Neural cell (in vitro differentiated cells): ENCODE measurements around the gene DGKD. TPM values are rescaled to one million over a fixed set of nuclear protein-coding genes. Genes with fewer than 3 reads are reported as not detected.

Experiments used
- H2AFZ ChIP-seq: fragments of 200-600, 300-800 bp; sonication (generic), shearing (Covaris generic); 2 replicates; pipeline ENCODE4 v1.6.0; 2014; ENCODE audit warnings: low read depth, mild to moderate bottlenecking, antibody characterized with exemption, low read length, moderate library complexity
- H3F3A ChIP-seq: fragments of 200-600 bp; shearing (Covaris generic); 2 replicates; pipeline ENCODE4 v1.6.1; 2016; ENCODE audit warnings: mild to moderate bottlenecking, moderate library complexity, mixed read lengths, antibody characterized with exemption, low read length; ENCODE audit not compliant: insufficient read depth, poor library complexity, severe bottlenecking
- H3K27ac ChIP-seq: fragments of 200-600, 300-800 bp; sonication (generic), shearing (Covaris generic); 2 replicates; pipeline ENCODE4 v1.5.1; 2014; ENCODE audit warnings: mild to moderate bottlenecking, low read length, moderate library complexity
- H3K27me3 ChIP-seq: fragments of 300-800, 200-600 bp; sonication (generic), shearing (Covaris generic); 2 replicates; pipeline ENCODE4 v1.6.0; 2014; ENCODE audit warnings: mild to moderate bottlenecking, low read depth, low read length, moderate library complexity; ENCODE audit not compliant: insufficient read depth
- H3K36me3 ChIP-seq: fragments of 300-800, 200-600 bp; sonication (generic), shearing (Covaris generic); 2 replicates; pipeline ENCODE4 v1.5.1; 2014; ENCODE audit warnings: mild to moderate bottlenecking, antibody characterized with exemption, low read length, moderate library complexity; ENCODE audit not compliant: insufficient read depth
- H3K4me2 ChIP-seq: fragments of 300-800, 200-600 bp; sonication (generic), shearing (Covaris generic); 2 replicates; pipeline ENCODE4 v1.6.0; 2014; ENCODE audit warnings: mild to moderate bottlenecking, low read length
- H3K4me3 ChIP-seq: fragments of 300-800, 200-600 bp; sonication (generic), shearing (Covaris generic); 2 replicates; pipeline ENCODE4 v1.5.1; 2014; ENCODE audit warnings: mild to moderate bottlenecking, low read length, moderate library complexity
- H3K79me2 ChIP-seq: fragments of 200-600 bp; shearing (Covaris generic); replicated peaks from 2 replicates; pipeline ENCODE4 v1.6.0; 2014; ENCODE audit warnings: mild to moderate bottlenecking, low read length, moderate library complexity; ENCODE audit not compliant: insufficient read depth
- H3K9ac ChIP-seq: fragments of 300-800, 200-600 bp; sonication (generic), shearing (Covaris generic); 2 replicates; pipeline ENCODE4 v1.6.1; 2016; ENCODE audit warnings: mild to moderate bottlenecking, low read length, mixed read lengths
- H3K9me2 ChIP-seq: fragments of 200-600 bp; shearing (Covaris generic); 2 replicates; pipeline ENCODE4 v1.6.1; 2016; ENCODE audit warnings: mild to moderate bottlenecking, low read length, mixed read lengths; ENCODE audit not compliant: insufficient read depth
- H3K9me3 ChIP-seq: fragments of 200-600, 300-800 bp; sonication (generic), shearing (Covaris generic); 2 replicates; pipeline ENCODE4 v1.6.1; 2016; ENCODE audit warnings: mild to moderate bottlenecking, mixed run types, low read length, moderate library complexity, mixed read lengths
- H4K20me1 ChIP-seq: fragments of 200-600 bp; shearing (Covaris generic); 2 replicates; pipeline ENCODE4 v1.6.1; 2016; ENCODE audit warnings: mild to moderate bottlenecking, mixed run types; ENCODE audit not compliant: insufficient read depth
- CTCF ChIP-seq: fragments of 450-650 bp; IDR thresholded peaks from 2 replicates; pipeline ENCODE4 v1.5.1; 2014; ENCODE audit warnings: antibody characterized with exemption, mild to moderate bottlenecking, moderate library complexity; ENCODE audit not compliant: poor library complexity, severe bottlenecking
- EP300 ChIP-seq: fragments of 450-650 bp; conservative IDR thresholded peaks from 2 replicates; pipeline ENCODE4 v1.6.1; 2014; ENCODE audit warnings: antibody characterized with exemption, mild to moderate bottlenecking, moderate library complexity; ENCODE audit not compliant: poor library complexity, severe bottlenecking
- EZH2 ChIP-seq: fragments of 200-600, 300-800 bp; shearing (Covaris generic), sonication (generic); IDR thresholded peaks from 2 replicates; pipeline ENCODE4 v1.6.1; 2014; ENCODE audit warnings: antibody characterized with exemption, low read length, borderline replicate concordance, mild to moderate bottlenecking; ENCODE audit not compliant: insufficient read depth, poor library complexity, severe bottlenecking
- MXI1 ChIP-seq: fragments of 450-650 bp; conservative IDR thresholded peaks from 2 replicates; pipeline ENCODE4 v1.6.1; 2014; ENCODE audit warnings: antibody characterized with exemption, mild to moderate bottlenecking; ENCODE audit not compliant: poor library complexity, severe bottlenecking
- POLR2AphosphoS5 ChIP-seq: IDR thresholded peaks from 2 replicates; pipeline ENCODE4 v1.6.1; 2012
- RAD21 ChIP-seq: fragments of 450-650 bp; conservative IDR thresholded peaks from 2 replicates; pipeline ENCODE4 v1.6.1; 2014; ENCODE audit warnings: antibody characterized with exemption, mild to moderate bottlenecking, moderate library complexity
- SMC3 ChIP-seq: fragments of 450-650 bp; conservative IDR thresholded peaks from 2 replicates; pipeline ENCODE4 v1.6.1; 2014; ENCODE audit warnings: antibody characterized with exemption, mild to moderate bottlenecking, moderate library complexity; ENCODE audit not compliant: poor library complexity
- TAF1 ChIP-seq: IDR thresholded peaks from 2 replicates; pipeline ENCODE4 v1.6.1; 2012; ENCODE audit warnings: low read depth
- polyA plus RNA-seq: library from polyadenylated mRNA; depleted of rRNA; stranded (reverse); fragments of >200 nt; gene quantifications from 2 replicates; pipeline ENCODE4 v1.2.3, GENCODE V29; 2014
- TF ChIP-seq, protein P1 (sequence below): IDR thresholded peaks from 2 replicates; pipeline ENCODE4 v1.6.1; 2012; ENCODE audit warnings: borderline replicate concordance

The DGKD gene
- polyA plus RNA-seq, 1 donor from 2014 or later, result 36.4 TPM

- Histone ChIP-seq H3K4me2 (peak overlapping the region; percentile 72), H3K36me3 (no peaks in the 10 kb centered on the region), H3F3A (no peaks in the 10 kb centered on the region), H3K27me3 (peaks cover 3% of the 10 kb centered on the region), H3K9me3 (no peaks in the 10 kb centered on the region), H3K27ac (no peak overlapping the region), H3K9me2 (no peaks in the 10 kb centered on the region), H3K79me2 (peaks cover 16% of the 10 kb centered on the region), H4K20me1 (no peaks in the 10 kb centered on the region), H2AFZ (no peak overlapping the region), H3K9ac (no peak overlapping the region), H3K4me3 (peak overlapping the region; percentile 85)
- no peak for TF ChIP-seq EP300
- no peak for TF ChIP-seq TAF1
- TF ChIP-seq EZH2, result no peak
- TF ChIP-seq MXI1, result no peak
- no peak for TF ChIP-seq POLR2AphosphoS5
- no peak for TF ChIP-seq SMC3
- TF ChIP-seq, protein P1, sequence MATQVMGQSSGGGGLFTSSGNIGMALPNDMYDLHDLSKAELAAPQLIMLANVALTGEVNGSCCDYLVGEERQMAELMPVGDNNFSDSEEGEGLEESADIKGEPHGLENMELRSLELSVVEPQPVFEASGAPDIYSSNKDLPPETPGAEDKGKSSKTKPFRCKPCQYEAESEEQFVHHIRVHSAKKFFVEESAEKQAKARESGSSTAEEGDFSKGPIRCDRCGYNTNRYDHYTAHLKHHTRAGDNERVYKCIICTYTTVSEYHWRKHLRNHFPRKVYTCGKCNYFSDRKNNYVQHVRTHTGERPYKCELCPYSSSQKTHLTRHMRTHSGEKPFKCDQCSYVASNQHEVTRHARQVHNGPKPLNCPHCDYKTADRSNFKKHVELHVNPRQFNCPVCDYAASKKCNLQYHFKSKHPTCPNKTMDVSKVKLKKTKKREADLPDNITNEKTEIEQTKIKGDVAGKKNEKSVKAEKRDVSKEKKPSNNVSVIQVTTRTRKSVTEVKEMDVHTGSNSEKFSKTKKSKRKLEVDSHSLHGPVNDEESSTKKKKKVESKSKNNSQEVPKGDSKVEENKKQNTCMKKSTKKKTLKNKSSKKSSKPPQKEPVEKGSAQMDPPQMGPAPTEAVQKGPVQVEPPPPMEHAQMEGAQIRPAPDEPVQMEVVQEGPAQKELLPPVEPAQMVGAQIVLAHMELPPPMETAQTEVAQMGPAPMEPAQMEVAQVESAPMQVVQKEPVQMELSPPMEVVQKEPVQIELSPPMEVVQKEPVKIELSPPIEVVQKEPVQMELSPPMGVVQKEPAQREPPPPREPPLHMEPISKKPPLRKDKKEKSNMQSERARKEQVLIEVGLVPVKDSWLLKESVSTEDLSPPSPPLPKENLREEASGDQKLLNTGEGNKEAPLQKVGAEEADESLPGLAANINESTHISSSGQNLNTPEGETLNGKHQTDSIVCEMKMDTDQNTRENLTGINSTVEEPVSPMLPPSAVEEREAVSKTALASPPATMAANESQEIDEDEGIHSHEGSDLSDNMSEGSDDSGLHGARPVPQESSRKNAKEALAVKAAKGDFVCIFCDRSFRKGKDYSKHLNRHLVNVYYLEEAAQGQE, result no peak
- no peak for TF ChIP-seq CTCF
- TF ChIP-seq RAD21, result no peak
These were observed 1.6 kb downstream of the DGKD start for GRCh38 chr2:233355916-233356315.

GRCh38 chr2:233356546-233357308 is 2.4 kb downstream of the DGKD start:
- Histone ChIP-seq H3K4me2 (no peak overlapping the region), H3K9ac (no peak overlapping the region), H3K36me3 (no peaks in the 10 kb centered on the region), H3K27me3 (peaks cover 3% of the 10 kb centered on the region), H3K27ac (no peak overlapping the region), H3K4me3 (peak overlapping the region; percentile 85), H3F3A (no peaks in the 10 kb centered on the region), H4K20me1 (no peaks in the 10 kb centered on the region), H3K79me2 (peaks cover 16% of the 10 kb centered on the region), H3K9me2 (no peaks in the 10 kb centered on the region), H3K9me3 (no peaks in the 10 kb centered on the region), H2AFZ (no peak overlapping the region)
- TF ChIP-seq EZH2 (no peak), TAF1 (no peak), CTCF (no peak), EP300 (no peak), MXI1 (no peak), RAD21 (no peak), POLR2AphosphoS5 (no peak), SMC3 (no peak)
- TF ChIP-seq, protein P1, result no peak
